ENCODE measurements around the gene PTRH2.
"Not testable (repeated sequence)": the region's sequence is repeated elsewhere in the genome, so short reads cannot be mapped to it uniquely, and the experiment has no call there.

Gene PTRH2

DNA sequence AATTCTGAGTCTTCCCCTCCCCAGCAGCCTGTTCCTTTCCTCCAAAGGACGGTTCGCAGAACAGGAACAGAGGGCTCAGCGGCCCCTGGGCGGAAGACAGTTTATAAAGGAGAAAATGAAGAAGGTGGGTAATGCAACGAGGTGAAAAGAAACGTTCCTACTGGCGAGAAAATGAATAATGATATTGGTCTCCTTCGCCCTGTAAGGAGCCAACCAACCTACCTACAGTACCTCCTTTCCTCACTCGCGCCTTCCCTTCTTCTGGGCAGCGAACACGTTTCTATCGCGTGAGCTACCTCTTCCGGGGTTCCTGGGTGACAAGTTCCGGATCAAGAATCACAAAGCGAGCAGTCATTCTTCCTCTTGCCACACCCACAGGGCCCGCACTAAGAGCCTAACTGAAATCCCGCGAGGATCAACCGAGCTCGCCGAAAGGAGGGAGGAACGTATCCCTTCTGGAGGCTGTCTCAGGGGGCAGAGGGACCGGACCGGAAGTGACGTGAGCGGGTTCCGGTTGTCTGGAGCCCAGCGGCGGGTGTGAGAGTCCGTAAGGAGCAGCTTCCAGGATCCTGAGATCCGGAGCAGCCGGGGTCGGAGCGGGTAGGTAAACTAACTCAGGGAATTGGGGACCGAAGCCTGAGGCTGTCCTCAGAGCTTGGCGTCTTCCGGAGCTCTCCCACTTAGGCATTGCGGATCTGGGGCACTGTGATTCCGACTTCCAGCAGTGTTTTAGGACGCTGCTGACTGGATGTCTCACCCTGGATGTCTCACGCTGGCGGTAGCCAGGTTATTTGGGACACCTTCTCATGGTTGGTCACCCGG is at the start of gene PTRH2, which contains the start of gene VMP1:
PTRH2 (minus strand) TSS at position 282 of the 822 bp plus-strand sequence. CDS start 9,452 bp downstream, outside the sequence.
VMP1 (plus strand) TSS at position 506 of the 822 bp plus-strand sequence. CDS start 23,793 bp downstream, outside the sequence.
- DNase-seq, result peak; percentile 94

DNA sequence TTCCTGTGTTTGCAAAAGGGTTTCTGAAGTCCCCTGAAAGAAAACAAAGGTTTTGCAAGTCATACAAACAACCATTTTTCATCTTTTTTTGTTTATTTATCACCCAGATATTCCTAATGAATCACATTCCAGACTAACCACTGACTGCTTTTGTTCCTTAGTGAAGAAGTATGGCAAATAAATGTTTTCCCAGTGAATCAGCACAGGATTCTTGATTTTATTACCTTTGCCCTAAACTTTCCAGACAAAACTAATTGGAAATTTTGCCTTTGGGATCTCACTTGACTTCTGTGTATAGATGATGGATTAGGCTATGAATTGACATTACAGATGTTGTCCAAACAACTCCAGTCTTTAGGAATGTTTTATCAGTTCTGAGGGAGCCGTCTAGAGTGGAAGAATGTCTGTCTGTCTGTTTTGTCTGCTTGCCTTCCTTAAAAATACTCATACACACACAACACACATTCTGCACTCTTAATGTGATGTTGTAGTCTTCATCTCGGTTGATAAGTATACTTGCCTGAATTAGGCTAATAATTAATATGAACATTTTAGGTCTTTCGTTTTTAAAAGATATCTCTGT is 49.1 kb upstream of the PTRH2 start:
- DNase-seq, result no peak

DNA sequence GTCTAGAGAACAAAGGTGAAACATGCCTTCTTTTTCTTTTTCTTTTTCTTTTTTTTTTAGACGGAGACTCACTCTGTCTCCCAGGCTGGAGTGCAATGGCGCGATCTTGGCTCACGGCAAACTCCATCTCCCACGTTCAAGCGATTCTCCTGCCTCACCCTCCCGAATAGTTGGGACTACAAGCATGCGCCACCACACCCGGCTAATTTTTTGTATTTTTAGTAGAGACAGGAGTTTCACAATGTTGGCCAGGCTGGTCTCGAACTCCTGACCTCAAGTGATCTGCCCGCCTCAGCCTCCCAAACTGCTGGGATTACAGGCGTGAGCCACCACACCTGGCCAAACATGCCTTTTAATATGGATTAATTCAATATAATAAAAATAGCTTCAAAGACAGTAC is 47.8 kb upstream of the PTRH2 start:
- not testable (repeated sequence) for DNase-seq

DNA sequence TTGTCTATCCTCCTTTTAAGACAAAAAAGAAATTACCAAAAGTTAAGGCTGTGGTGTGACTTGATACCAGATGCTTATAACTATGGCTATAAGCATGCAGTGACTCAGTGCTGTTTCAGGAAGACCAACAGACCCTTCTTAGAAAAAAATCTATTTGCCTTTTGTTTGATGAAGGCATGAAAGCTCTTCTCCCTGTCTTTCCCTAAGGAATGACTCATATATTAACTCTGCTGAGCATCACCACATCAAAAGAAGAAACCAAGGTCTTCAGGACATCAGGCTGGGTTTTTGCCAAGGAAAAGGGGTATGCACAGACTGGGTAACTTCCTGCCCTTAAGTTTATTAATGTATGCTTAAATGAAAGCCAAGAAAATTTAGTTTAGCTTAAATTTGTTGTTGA is 47.3 kb upstream of the PTRH2 start:
- DNase-seq, result peak; percentile 83

DNA sequence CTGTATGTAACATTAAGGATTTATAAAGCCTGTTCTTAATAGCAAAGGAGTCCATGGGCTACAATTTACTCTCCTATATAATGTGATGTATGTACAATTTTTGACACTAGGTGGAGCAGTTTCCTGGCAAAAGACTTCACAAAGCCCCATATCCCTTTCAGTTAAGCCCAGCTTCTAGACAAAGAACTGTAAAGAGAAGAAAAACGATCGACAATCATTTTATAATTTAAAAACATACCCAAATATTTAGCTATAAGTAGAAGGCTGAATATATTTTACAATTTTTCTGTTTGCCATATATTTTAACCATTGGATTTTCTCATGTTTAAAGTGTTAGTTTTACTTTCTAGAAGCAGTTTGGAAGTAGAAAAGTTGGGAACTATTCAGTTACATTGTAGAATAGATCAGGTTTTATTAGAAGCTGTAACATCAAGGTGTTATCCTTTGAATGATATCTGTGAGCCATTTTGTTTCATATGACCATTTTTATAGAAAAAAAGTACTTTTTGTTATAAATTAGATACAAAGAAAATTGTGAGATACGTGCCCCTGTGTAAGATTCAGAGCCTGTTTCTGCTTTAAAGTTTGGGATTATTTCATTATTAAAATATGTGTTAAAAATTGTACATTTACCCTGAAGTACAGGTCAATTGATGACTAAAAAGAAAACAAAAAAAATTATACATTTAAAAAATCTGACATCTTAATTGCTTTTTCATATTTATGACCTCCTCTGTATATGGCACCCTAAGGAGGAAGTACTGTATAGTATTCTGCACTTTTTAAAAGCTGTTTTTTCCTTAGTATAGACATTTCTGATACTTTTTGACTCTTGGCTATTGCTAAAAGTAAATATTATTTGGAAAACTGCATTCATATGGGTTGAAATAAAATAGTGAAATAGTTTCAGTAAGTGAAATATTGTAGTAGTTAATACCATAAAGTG is 46.6 kb upstream of the PTRH2 start:
- peak; percentile 90 for DNase-seq

DNA sequence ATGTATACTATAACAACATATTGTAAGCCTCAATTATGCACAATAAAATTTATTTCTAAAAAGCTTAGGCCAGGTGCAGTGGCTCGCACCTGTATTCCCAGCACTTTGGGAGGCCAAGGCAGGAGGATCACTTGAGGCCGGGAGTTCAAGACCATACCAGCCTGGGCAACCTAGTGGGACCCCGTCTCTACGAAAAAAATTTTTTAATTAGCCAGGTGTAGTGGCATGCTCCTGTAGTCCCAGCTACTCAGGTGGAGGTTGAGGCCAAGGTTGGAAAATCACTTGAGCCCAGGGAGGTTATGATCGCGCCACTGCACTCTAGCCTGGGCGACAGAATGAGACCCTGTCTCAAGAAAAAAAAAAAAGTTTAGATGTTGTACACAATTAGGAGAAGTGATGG is 45.7 kb upstream of the PTRH2 start:
- DNase-seq, result no peak

DNA sequence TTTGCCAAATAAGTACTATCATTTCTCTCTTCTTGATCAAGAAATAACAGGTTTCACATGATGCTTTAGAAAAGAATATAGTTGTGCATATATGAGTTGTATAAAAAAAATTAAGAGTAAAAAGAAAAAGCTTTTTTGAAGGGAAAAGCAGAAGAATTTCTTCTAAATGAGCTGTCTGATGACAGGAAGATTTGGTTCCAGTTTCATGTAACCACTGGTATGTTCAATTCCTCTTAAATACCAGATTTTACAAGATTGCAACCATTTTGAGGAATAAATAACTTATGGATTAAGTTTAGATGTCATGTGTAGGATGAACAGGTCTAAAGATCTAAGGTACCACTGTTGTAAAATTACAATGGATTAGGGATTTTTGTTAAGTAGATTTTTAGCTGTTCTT is 45.2 kb upstream of the PTRH2 start:
- no peak for DNase-seq

DNA sequence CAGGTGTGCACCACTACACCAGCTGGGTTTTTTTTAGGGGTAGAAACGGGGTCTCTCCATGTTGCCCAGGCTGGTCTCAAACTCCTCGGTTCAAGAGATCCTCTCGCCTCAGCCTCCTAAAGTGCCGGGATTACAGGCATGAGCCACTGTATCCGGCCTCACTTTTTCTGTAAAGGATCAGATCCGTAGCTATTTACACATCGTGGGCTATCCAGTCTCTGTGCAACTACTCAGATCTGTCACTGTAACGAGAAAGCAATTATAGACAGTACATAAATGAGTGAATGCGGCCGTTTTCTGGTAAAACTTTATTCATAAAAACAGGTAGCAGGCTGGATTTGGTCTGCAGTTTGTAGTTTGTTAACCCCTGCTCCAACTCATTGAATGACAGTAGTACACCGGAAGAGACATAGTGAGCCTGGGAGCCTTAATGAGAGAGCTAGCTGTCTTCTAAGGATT is 44.8 kb upstream of the PTRH2 start:
- peak; percentile 24 for DNase-seq

DNA sequence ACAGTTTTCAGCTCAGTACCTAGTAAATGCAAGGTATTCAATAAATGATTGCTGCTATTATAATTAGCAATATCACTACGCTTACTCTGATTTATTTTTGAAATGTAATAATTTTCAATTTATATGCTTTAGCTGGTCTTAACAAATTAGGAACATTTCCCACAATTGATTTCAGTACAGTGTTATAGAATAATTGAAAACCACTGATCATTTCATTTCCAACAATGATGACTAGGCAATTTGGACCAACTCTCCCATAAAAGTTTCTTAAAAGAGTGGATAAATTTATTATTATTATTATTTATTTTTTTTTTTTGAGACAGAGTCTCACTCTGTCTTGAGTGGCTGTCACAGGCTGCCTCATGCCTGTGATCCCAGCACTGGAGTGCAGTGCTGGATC is 41.4 kb upstream of the PTRH2 start:
- DNase-seq, result no peak

DNA sequence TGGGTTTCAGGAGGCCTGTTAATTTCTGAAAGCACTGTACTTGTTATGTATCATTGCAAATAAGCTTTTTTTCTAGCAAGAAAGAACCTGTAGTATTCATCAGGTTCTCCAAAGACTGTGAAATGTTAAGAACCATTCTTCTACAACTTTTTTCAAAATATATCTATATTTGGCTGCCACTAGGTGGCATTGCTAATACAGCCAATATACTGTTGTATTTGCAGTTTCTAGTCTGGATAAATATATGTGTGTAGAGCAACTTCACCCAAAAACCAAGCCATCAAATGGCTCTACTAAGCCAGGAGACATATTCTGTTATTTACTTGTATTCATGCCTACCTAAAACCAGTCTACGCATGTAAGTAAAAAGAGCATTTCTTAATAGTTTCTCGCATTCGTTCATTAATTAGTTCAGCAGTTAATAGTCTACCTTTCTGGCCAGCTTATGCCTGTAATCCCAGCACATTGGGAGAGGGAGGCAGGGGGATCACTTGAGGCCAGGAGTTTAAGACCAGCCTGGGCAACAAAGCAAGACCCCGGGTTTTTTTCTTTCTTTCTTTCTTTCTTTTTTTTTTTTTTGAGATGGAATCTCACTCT is 39.7 kb upstream of the PTRH2 start:
- peak; percentile 66 for DNase-seq

DNA sequence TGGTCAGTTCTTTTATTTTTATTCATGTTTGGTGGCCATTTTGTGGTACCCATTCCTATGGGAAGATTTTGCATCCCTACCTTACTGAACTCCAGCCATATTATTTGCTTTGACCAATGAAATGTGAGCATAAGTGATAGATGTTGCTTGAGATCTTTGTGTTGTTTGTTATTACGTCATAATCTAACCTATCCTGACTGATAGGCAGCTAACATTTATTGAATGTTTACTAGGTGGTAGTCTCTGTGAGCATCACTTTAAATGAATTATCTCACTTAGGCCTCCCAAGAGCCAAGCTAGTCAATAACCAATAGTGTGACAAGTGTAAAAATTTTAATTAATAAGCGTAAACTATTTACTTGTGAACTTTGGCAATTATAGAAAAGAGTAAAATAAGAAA is 37.8 kb upstream of the PTRH2 start:
- DNase-seq, result no peak

DNA sequence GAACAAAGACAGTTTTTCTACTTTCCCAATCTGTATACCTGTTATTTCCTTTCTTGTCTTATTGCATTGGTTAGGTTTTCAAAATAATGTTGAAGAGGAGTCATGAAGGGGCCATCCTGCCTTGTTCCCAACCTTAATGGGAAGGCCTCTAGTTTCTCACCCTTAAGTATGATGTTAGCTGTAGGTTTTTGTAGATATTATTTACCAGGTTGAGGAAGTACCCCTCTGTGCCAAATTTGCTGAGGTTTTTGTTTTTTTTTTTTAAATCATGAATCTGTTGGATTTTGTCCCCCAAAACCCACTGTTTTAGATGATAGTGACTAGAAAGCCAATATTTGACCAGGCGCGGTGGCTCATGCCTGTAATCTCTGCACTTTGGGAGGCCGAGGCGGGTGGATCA is 36.6 kb upstream of the PTRH2 start:
- DNase-seq, result no peak

DNA sequence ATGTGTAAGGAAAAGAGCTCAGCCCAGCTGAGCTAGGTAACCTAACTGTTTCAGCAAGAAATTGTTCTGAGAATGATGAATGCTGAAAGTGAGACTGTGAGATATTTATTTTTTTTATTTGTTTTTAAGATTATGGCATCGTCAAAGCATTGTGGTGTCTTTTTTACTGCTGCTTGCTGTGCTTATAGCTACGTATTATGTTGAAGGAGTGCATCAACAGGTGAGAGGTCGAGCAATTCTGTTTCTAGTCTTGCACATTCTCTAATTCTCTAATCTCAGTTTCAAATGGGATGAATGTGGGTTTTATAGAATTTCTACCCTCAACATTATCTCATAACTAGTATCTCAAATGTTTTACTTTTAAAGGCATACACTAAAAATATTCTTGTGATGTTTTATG is 30.1 kb upstream of the PTRH2 start:
- DNase-seq, result no peak

DNA sequence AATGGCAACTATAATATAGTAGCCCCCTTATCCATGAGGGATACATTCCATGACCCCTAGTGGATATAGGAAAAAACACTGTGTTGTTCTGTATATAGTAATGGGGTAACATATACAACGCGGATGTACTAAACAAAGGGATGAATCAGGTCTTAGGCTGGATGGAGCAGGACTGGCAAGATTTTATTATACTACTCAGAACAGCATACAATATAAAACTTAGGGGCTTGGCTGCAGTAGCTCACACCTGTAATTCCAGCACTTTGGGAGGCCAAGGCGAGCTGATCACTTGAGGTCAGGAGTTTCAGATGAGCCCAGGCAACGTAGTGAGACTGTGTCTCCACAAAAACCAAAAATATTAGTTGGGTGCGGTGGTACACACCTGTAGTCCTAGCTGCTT is 27.0 kb upstream of the PTRH2 start:
- DNase-seq, result no peak

DNA sequence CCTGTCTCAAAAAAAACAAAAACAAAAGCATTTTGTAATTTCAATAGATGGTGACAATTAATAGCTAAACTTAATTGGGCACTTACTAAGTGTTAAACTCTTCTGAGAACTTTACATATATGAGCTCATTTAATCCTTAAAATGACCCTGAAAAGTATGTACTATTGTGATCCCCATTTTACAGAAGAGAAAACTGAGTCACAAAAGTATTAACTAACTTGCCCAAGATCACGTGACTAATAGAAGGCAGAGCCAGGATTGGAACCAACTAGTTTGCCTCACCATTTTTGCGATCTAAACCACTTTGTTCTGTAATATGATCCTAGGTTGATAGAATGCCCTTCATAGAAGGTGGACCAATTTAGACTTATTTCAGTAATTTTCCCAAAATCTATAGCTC is 26.5 kb upstream of the PTRH2 start:
- DNase-seq, result no peak

DNA sequence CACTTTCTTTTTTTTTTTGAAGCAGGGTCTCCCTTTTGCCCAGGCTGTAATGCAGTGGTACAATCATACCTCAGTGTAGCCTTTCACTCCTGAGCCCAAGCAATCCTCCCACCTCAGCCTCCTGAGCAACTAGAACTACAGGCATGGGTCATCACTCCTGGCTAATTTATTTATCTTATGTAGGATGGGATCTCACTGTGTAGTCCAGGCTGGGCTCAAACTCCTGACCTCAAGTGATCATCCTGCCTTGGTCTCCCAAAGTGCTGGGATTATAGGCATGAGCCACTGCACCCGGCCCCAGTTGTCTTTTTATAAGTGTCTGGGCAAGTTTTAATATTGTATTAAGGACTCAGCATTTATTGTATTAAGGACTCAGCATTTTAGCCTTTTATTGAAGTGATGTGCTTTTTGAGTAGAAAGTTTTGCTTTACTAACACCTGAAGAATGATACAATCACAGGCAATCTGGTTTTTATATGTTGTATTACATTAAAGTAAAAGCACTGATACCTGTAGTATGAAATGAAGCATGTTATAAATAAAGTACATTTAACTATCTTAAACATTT is 23.1 kb upstream of the PTRH2 start:
- no peak for DNase-seq

DNA sequence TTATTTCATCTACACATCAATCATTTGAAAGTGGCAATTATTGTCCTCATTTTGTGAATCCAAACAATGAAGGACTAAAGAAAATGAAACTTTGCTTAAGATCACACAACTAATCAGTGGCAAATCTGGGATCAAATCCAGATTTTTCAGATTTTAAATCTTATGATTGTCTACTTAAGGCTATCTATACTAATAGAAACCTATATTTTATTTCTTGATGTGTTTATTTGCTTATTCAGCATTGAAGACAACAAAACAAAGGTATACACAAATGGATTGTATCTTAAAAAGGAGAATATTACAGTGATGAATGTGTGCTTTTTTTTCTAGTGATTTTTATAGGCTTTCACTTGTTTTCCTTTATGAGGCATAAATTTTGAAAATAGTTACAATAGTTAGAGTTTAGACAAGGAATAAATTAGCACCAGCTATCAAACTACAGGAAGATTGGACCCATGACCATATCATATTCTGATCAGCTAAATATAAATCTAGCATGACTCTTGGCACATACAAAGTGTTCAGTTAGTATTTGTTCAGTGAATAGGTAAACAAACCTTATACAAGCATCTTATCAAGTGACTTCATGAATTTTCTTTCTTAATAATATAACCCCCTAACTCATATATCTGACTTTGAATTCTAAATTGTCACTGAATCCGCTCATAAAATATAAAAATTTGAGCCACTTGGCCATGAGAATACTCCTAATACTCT is 20.7 kb upstream of the PTRH2 start:
- DNase-seq, result no peak

DNA sequence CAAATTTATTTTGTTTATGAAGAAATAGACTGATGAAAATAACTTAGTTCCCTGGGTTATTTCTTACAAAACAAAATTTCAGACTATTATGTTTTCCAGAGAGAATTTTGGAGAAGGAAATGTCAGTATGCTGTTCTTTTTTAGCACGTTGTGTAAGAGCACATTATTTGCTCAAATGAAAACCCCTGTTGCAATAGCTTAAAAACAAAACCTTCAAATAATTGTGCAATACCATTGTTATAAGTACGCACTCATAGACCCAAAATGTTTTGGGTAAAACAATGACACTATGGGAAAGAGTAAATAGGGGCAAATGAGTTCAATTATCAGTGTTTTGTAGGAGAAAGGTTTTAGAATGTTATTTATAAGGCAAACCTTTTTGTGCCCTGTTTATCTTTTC is 18.5 kb upstream of the PTRH2 start:
- no peak for DNase-seq

DNA sequence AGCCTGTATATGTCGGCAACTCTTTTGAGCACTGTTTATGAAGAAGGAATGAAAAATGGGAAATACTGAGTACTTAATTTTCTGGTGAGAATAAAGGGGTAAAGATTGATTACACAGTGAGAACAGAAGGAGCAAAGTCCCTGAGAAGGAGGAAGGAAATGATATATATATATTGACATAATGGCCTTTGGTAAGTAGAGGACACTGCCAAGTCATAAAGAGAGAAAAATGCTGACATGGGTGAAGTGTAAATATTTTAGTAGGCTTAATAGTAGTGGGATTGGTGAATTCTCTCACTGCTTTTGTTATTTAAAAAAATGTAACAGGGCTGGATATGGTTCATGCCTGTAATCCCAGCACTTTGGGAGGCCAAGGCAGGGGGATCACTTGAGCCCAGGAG is 16.4 kb upstream of the PTRH2 start:
- DNase-seq, result no peak

DNA sequence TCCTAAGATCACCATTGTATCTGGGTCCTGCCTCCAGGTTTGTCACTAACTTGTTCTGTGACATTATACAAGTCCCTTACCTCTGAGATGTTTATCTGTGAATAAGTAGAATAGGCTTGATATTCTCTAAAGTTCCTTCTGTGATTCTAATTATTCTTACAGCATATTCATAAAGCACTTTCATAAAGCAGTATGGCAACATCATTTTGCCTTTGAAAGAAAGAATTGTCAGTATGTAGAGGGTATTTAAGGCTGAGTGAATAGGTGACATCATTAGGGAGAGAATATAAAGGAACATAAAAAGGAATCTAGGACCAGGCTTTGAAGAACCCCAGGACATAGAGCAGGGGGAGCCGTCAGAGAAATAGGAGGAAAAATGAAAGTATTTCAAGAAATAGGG is 15.8 kb upstream of the PTRH2 start:
- no peak for DNase-seq

DNA sequence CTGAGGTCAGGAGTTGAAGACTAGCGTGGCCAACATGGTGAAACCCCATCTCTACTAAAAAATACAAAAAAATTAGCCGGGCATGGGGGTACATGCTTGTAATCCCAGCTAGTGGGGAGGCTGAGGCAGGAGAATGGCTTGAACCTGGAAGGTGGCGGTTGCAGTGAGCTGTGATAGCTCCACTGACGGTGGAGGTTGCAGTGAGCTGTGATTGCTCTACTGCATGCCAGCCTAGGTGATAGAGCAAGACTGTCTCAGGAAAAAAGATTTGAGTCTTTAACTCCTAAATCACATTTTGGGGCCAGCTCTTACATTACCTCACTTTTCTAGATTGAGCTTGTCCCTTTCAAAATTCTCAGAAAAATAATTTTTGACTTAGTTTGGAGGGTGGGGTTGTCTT is 15.4 kb upstream of the PTRH2 start:
- no peak for DNase-seq

DNA sequence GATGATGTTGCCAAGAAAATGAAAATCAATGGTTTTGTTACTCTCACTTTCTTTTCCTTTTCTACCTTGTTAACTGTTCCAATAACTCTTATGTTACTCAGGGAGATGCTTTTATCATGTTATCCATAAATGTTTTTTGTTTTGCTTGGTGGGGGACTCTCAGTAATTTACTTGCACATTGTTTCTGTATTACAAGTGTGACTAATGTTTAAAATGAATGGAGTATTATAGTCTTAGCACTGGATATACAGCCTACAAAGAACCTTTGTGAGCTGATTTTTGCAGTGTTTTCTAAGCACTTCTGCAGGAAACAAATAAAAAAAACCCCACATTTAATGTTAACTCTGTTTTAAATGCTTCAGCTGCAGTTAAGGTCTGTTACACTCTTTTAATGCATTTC is 12.3 kb upstream of the PTRH2 start:
- no peak for DNase-seq
